ENCODE measurements around the gene RBBP5.
"Not testable (repeated sequence)": the region's sequence is repeated elsewhere in the genome, so short reads cannot be mapped to it uniquely, and the experiment has no call there.

The RBBP5 gene

DNA sequence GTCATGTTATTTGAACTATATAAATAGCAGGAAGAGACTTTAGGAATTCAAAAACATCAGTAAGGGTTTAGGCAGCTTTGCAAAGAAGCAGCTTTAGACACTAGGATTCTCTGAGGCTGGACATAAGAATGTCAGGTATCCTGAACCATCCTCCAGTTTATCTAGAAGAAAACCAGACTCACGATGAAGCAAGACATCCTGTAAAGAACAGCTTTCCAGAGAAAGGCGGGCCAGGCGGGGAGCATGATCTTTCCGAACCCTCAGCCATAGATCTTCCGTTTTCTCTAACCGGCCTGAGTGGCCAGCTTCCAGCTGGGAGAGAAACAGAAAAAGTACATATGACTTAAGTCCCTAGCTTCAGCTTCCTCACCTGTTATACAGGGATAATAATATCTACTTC, 39.3 kb upstream of the RBBP5 start:
- DNase-seq (ENCODE audit: low read depth), result no peak
- TF ChIP-seq, protein P1, sequence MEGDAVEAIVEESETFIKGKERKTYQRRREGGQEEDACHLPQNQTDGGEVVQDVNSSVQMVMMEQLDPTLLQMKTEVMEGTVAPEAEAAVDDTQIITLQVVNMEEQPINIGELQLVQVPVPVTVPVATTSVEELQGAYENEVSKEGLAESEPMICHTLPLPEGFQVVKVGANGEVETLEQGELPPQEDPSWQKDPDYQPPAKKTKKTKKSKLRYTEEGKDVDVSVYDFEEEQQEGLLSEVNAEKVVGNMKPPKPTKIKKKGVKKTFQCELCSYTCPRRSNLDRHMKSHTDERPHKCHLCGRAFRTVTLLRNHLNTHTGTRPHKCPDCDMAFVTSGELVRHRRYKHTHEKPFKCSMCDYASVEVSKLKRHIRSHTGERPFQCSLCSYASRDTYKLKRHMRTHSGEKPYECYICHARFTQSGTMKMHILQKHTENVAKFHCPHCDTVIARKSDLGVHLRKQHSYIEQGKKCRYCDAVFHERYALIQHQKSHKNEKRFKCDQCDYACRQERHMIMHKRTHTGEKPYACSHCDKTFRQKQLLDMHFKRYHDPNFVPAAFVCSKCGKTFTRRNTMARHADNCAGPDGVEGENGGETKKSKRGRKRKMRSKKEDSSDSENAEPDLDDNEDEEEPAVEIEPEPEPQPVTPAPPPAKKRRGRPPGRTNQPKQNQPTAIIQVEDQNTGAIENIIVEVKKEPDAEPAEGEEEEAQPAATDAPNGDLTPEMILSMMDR (IDR thresholded peaks at IDR 0.05; ENCODE audit: insufficient read depth, low read depth, low read length, missing control alignments), result no peak
- no peak overlapping the region for H3K4me3 ChIP-seq (ENCODE audit: low read depth, low read length)

DNA sequence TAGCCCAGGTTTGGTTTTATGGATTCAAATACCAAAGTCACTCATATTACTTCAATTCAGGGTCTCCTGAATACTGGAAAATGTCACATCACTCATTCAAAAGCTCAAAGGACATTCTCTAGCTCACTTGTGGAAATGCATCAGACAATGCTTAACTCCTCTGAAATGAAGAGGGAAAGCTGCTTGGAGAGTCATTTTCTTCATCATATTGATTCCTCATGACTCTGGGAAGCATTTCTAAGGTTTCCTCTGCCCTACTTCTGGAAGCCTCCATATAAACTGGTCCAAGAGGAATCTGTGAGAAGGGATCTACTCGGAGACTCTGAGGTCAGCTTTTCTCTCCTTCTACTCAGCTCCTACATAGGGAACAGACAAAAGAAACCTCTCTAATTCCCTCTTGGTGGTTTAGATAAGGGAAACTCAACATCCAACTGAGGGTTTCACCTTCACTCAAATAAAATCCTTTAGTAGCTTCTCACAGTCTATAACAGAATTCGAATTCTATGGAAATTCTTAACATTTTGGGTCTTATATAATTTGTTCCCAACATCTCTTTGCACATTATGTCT, 36.4 kb upstream of the RBBP5 start:
- TF ChIP-seq, protein P1 (IDR thresholded peaks at IDR 0.05; ENCODE audit: insufficient read depth, low read depth, low read length, missing control alignments), result no peak
- DNase-seq (ENCODE audit: low read depth), result no peak
- no peak overlapping the region for H3K4me3 ChIP-seq (ENCODE audit: low read depth, low read length)

DNA sequence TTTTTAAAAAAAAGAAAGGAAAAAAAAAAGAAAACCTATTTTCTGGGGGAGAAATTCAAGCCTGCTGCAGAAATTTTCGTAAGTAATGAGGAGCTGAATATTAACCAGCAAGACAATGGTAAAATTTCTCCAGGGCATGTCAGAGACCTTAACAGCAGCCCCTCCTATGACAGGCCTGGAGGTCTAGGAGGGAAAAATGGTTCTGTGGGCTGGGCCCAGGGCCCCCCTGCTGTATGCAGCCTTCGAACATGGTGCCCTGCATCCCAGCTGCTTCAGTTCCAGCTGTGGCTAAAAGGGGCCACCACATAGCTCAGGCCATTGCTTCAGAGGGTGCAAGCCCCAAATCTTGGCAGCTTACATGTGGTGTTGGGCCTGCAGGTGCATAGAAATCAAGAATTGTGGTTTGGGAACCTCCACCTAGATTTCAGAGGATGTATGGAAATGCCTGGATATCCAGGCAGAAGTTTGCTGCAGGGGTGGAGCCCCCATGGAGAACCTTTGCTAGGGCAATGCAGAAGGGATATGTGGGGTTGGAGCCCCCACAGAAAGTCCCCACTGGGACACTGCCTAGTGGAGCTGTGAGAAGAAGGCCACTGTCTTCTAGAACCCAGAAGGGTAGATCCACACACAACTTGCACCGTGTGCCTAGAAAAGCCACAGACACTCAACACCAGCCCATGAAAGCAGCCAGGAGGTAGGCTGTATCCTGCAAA, 34.0 kb upstream of the RBBP5 start:
- not testable (repeated sequence) for DNase-seq (ENCODE audit: low read depth); H3K4me3 ChIP-seq (ENCODE audit: low read depth, low read length)

DNA sequence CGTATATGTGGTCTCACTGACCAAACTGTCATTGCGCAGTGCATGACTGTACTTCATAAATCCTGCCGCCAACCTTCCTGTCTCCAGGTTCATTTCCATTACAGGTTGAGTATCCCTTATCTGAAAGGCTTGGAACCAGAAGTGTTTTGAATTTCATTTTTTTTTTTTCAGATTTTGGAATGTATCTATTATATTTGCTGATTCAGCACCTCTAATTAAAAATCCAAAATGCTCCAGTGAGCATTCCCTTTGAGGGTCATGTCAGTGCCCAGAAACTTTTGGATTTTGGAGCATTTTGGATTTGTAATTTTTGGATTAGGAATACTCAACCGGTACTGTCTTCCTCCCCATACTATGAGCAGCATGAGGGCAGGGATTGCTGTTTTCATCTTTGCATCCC, 30.7 kb upstream of the RBBP5 start:
- TF ChIP-seq, protein P1 (IDR thresholded peaks at IDR 0.05; ENCODE audit: insufficient read depth, low read depth, low read length, missing control alignments), result no peak
- no peak overlapping the region for H3K4me3 ChIP-seq (ENCODE audit: low read depth, low read length)
- no peak for DNase-seq (ENCODE audit: low read depth)

DNA sequence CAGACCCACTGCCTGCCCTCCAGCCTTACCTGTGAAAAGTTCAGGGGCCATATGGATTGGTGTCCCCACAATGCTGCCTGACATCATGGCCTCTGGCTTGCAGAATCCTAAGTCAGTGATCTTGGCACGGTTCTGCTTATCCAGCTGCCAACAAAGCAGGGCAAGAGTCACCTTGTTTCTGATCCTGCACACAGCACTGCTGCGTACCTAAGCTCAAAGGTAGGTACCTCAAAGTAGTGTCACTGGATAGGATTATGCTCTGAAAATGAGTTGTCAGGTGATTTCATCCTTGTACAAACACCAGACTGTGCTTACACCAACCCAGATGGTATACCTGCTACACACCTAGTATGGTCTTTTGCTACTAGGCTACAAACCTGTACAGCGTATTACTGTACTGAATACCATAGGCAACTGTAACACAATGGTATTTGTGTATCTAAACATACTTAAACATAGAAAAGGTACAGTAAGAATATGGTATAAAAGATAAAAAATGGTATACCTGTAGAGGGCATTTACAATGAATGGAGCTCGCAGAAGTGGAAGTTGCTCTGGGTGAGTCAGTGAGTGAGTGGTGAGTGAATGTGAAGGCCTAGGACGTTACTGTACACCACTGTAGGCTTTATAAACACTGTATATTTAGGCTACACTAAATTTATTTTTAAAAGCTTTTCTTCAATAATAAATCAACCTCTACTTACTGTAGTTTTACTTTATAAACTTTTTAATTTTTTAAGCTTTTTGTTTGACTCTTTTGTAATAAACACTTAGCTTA, 29.1 kb upstream of the RBBP5 start:
- no peak overlapping the region for H3K4me3 ChIP-seq (ENCODE audit: low read depth, low read length)
- no peak for DNase-seq (ENCODE audit: low read depth)
- TF ChIP-seq, protein P1 (IDR thresholded peaks at IDR 0.05; ENCODE audit: insufficient read depth, low read depth, low read length, missing control alignments), result no peak

DNA sequence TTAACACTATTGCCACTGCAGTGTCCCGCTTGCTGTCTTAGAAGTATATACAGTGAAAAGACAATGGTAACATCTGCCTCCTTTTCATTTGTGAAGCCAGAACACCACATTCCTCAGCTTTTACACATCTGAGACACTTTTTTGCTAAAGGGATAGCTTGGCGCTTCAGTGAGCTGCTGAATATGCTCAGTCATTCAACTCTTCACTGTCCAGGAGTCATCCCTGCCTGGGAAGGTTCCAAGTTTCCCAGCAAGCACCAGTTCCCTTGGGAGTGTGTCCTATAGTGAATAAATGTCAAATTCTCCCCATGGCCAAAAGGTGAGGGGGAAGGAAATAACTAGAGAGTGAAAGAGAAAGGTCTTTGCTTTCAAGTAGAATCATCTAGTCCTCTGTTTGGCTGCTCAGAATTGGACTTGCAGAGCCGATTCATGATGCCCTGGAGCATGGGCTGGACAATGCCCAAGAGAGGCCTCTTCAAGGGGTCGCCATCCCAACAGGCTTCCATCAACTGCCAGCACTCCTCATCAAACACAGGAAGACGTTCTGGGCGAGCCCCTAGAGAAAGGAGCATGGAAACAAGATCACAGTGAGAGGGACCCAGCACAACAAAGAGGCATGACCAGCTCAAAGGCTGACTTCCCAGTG, 25.5 kb upstream of the RBBP5 start:
- no peak overlapping the region for H3K4me3 ChIP-seq (ENCODE audit: low read depth, low read length)
- TF ChIP-seq, protein P1 (IDR thresholded peaks at IDR 0.05; ENCODE audit: insufficient read depth, low read depth, low read length, missing control alignments), result no peak
- DNase-seq (ENCODE audit: low read depth), result no peak

DNA sequence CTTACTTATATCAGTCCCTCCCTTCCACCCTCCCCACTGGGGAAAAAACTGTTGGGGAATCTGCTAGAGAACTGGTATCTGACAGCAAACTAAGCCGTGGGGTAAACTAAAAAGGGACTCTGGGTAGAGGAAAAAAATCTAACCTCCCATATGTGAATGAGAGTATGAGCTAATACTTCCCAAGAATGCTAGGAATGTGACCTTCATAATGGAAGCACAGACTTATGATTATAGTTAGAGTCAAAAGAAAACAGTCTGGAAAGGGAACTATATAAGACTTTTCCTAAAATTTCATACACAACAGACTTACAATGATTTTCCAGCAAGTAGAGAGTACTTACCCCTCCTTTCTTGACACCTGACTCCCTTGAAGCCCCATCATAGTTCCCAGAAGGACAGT, 23.0 kb upstream of the RBBP5 start:
- DNase-seq (ENCODE audit: low read depth), result no peak
- H3K4me3 ChIP-seq (ENCODE audit: low read depth, low read length), result no peak overlapping the region
- TF ChIP-seq, protein P1 (IDR thresholded peaks at IDR 0.05; ENCODE audit: insufficient read depth, low read depth, low read length, missing control alignments), result no peak

Data from GM12865 (cell line).